Stimulated activated effector memory CD8-positive, alpha-beta T cell treated with anti-CD3 and anti-CD28 coated beads, Interleukin-12 subunit alpha, Interleukin-12 subunit beta, amount 100 ng/mL, for 72 hours (primary cell): ENCODE measurements around the gene THSD8.

ENCODE experiments used
- ATAC-seq: fragments of 150-1000 bp; cut with Tn5 transposase; 2 replicates; pipeline ENCODE4 v1.10.0; 2021
- DNase-seq, 2 donors: peaks; one replicate each; pipeline ENCODE4 v3.0.0; 2021 to 2022; ENCODE audit warnings: low spot score in 2 of 2
- H3K27ac Mint-ChIP-seq: one replicate; pipeline ENCODE4 v1.8.0; 2022; ENCODE audit warnings: mild to moderate bottlenecking, mixed read lengths
- H3K36me3 Mint-ChIP-seq: one replicate; pipeline ENCODE4 v1.8.0; 2022; ENCODE audit warnings: mild to moderate bottlenecking, mixed read lengths
- H3K4me1 Mint-ChIP-seq: one replicate; pipeline ENCODE4 v1.8.0; 2022; ENCODE audit warnings: mixed read lengths
- H3K4me3 Mint-ChIP-seq: one replicate; pipeline ENCODE4 v1.8.0; 2022; ENCODE audit warnings: mild to moderate bottlenecking, mixed read lengths
- H3K9me3 Mint-ChIP-seq: one replicate; pipeline ENCODE4 v1.8.0; 2022; ENCODE audit warnings: mixed read lengths

The THSD8 gene

DNA sequence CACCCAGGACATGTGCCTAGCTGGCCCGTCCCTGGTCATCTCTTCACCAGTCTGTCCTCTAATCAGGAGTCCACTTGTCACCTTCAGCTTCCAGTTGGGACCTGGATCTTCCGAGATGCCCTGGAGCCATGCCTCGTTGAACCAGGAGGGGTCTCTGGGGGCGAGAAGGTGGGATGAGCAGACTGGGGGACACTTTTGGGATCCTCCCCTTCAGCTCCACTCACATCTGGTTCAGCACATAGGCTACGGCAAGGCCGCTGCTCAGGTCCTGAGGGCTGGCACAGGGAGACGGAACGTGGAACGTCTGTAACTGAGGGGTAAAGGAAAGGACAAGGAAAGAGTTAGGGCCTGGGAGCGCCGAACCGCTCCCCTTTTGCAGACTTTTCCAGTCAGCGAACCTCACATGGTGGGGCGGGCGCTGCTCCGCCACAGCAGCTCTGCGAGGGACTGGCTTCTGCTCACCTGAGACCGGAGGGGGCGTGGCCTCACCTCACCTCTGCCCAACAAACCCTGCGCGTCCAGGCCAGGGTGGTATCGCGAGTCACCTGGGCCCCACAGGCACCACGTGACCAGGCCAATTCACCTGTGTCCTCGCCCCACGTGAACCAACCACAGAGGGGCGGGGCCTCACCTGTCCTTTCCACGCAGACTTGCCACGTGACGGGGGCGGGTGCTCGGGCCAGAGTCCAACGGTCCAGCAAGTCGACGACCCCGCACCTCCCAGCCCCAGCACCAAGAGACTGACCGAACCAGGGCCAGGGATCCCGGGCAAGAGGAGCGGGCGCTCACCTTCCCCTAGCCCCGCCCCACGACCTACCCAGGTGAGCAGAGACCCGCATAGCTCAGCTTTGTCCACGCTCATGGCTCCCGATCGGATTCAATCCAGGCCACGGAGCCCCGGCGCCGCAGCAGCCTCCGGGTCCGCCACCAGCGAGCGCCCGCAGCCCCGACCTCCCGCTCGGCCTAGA, 27.0 kb upstream of the THSD8 start, which contains the start of gene HOOK2:
Gene HOOK2, minus strand, starts transcription at position 965 of the 968 bp plus-strand sequence. Its CDS starts 103 bp downstream, at position 862.
- Mint-ChIP-seq H3K36me3 (no peaks in the 10 kb centered on the region), H3K27ac (peak within 1 kb of the TSS; percentile 79), H3K9me3 (no peaks in the 10 kb centered on the region), H3K4me1 (peaks cover 29% of the 10 kb centered on the region), H3K4me3 (peak within 1 kb of the TSS; percentile 94)
- peak; percentile 3 for ATAC-seq
- DNase-seq: peak in 1 of 2 donors; percentile 59

DNA sequence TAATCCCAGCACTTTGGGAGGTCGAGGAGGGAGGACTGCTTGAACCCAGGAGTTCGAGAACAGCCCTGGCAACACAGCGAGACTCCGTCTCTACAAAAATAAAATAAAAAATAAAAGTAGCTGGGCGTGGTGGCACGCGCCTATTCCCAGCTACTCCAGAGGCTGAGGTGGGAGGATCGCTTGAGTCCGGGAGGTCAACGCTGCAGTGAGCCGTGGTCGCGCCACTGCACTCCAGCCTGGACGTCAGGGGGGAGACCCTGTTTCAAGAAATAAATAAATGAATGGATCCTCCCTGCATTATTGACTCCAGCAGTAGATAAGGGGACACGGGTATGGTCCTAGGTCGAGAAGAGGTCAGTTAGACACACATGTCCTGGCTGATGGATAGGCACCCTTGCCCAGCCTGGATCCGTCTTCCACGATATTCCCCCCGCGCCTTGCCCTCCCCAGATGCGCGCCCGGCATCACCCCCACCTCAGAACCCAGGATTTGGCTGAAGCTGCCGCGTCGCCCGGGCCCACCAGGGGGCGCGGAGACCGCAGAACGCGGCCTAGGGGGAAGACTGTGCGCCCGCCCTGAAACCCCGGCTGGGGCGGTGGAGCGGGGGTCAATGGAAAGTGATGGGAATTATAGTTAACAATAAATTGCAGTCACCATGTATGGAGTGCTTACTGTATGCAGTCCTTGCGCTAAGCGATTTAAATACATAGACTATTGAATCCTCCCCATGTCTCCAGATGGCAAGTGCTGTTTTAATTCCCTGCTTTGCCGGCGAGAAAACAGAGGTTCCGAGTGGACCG, 24.5 kb upstream of the THSD8 start:
- no peaks in the 10 kb centered on the region for H3K9me3 Mint-ChIP-seq
- DNase-seq: peak; percentile 86 to 93

DNA sequence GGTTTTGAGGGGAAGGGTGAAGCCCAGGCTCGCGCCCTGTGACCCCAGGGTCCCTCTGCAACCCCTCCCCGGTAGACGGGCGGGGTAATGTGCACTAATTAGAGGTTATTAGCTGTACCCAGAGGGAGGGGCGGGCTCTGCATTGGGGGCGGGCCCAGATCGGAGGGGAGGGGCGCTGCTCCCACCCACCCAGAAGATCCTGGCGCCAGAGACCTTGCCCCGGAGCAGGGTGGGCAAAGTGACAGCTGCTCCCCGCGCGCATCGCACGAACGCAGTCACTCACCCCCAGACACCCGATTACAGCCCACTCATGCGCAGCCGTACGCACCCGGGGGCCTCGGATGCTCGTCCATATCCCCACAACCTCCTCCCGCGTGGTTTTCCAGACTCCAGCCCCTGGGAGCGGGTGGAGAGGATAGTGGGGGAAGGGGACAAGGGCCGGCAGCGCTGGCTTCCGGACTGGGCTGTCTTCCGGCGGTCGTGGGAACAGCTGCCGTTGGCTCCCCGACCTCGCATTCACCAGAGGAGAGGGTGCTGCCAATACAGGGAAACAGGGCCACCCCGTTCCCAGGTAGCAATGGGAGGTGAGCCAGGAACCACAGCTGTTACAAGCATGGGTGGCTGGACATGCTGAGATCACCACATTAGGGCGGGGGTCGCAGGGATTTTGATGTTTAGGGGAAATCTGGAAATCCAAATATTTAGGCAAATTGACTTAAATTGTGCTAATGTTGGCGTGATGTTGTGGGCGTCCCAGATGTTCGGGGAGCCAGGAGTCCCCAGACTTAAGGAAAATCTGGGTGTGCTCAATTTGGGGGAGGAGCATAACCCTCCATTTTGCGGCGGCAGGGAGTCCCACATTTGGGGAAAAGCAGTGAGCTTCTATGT, 23.6 kb upstream of the THSD8 start:
- ATAC-seq (peak; percentile 2), DNase-seq (peak in 1 of 2 donors; percentile 78)
- peaks cover 33% of the 10 kb centered on the region for H3K4me1 Mint-ChIP-seq
- H3K9me3 Mint-ChIP-seq: no peaks in the 10 kb centered on the region
- peak overlapping the region; percentile 94 for H3K4me3 Mint-ChIP-seq
- peaks cover 10% of the 10 kb centered on the region for H3K36me3 Mint-ChIP-seq
- peak overlapping the region; percentile 94 for H3K27ac Mint-ChIP-seq

More for the DNA sequence above, 24.5 kb upstream of the THSD8 start:
- peak overlapping the region; percentile 94 for H3K27ac Mint-ChIP-seq
- peaks cover 33% of the 10 kb centered on the region for H3K4me1 Mint-ChIP-seq
- peaks cover 7% of the 10 kb centered on the region for H3K36me3 Mint-ChIP-seq
- ATAC-seq: peak; percentile 59
- peak overlapping the region; percentile 94 for H3K4me3 Mint-ChIP-seq

DNA sequence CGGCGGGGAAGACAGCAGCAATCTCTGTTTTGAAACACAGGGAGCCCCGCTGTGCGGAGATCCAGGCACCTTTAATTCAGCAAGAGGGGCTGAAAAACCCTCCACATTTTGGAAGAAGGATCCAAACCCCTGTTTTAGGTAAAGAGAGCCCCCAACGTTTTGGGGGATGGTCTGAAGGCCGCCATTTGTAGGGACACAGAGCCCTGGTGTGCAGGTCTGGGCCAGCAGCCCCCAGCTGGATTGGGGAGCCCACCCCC, 23.0 kb upstream of the THSD8 start:
- peaks cover 27% of the 10 kb centered on the region for H3K4me1 Mint-ChIP-seq
- H3K36me3 Mint-ChIP-seq: peaks cover 15% of the 10 kb centered on the region
- no peaks in the 10 kb centered on the region for H3K9me3 Mint-ChIP-seq

DNA sequence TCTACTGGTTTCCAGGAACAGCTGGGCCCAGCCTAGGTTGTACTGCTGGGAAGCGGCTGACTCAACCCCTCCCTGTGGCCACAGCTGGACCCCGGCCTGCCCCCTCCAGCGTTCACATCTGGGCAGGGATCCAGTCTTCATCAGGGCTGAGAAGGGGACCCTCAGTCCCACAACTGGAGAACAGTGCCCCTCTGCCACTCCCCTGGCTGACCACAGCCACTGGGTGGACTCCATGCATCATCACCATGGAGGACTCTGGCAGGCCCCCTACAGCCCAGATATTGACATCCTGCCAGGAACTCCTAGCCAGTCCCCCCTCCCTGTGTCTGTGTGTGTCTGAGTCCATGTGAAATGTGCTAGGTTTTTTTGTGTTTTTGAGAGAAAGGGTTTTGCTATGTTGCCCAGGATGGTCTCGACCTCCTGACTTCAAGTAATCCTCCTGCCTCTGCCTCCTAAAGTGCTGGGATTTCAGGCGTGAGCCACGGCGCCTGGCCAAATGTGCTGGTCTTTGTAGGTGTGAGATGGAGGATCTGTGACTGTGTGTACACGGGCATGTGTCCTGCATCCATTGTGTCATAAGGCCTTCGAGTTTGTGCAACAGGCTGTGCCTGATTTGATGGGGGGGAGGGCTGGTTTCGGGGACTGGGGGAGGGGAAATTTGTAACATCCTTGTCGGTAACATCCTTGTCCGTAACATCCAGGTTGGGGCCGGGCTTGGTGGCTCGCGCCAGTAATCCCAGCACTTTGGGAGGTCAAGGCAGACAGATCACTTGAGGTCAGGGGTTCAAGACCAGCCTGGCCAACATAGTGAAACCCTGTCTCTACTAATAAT, 22.5 kb upstream of the THSD8 start:
- H3K4me3 Mint-ChIP-seq: peak overlapping the region; percentile 94
- DNase-seq (peak in 1 of 2 donors; percentile 66), ATAC-seq (no peak)
- peaks cover 25% of the 10 kb centered on the region for H3K4me1 Mint-ChIP-seq
- peaks cover 15% of the 10 kb centered on the region for H3K36me3 Mint-ChIP-seq
- peak overlapping the region; percentile 94 for H3K27ac Mint-ChIP-seq
- H3K9me3 Mint-ChIP-seq: no peaks in the 10 kb centered on the region

More for the DNA sequence above, 23.0 kb upstream of the THSD8 start:
- Mint-ChIP-seq H3K27ac (peak overlapping the region; percentile 94), H3K4me3 (peak overlapping the region; percentile 94)
- no peak for DNase-seq
- ATAC-seq: no peak

DNA sequence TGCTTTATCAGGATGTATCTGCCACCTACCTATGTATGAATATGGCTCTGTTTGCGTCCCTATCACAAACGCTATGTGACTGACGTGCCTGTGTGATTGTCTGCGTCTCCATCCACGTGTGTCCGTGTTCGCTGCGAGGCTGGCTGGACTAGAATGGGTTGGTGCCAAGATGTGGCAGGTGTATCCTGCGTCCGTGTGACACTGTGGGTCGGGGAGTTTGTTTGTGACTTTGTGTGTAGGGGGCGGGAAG, 19.8 kb upstream of the THSD8 start:
- no peak overlapping the region for H3K27ac Mint-ChIP-seq
- no peak for DNase-seq
- H3K4me1 Mint-ChIP-seq: peaks cover 25% of the 10 kb centered on the region
- ATAC-seq: no peak
- H3K36me3 Mint-ChIP-seq: peaks cover 15% of the 10 kb centered on the region
- H3K9me3 Mint-ChIP-seq: no peaks in the 10 kb centered on the region
- no peak overlapping the region for H3K4me3 Mint-ChIP-seq

DNA sequence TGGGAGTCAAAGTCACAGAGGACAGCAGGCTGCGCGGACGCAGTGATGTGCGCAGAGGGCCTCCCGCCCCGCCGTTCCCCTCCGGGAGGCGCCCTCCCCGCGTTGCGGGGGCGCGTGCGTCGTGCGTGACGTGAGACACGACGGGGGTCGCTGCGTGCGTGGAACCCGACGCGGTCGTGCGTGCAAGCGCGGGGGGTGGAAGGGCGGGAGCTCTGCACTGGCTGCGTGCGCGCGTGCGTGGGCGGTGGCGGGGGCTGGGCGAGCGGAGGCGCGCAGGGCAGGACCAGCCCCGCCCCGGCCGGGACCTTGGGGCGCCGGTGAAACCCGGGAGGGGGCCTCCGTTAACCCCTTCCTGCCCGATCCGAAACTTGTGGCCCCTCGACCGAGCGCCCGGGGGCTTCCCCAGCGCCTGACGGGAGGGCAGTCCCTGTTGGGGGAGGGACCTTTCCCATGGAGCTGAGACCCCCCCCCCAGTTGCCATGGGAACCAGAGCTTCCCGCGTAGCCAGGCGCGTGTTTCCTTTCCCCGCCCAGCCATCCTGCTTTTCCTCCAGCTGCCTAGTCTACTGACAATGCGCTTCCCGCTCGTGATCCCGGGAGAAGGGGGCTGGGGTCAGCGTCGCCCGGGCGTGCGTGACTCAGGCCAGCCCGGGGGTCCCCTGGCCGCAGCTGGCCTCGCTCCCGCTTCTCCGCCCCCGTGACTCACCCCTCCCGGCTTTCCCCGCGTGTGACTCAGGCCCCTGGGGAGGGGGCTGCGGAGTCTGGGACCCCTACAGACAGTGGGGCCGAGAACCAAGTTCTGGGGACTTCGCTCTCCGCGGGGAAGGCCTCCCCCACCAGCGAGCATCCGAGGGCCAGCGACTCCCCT, 19.2 kb upstream of the THSD8 start:
- Mint-ChIP-seq H3K4me1 (peaks cover 25% of the 10 kb centered on the region), H3K27ac (no peak overlapping the region), H3K9me3 (no peaks in the 10 kb centered on the region), H3K4me3 (no peak overlapping the region), H3K36me3 (peaks cover 15% of the 10 kb centered on the region)
- ATAC-seq: peak; percentile 63
- peak; percentile 93 to 98 for DNase-seq

DNA sequence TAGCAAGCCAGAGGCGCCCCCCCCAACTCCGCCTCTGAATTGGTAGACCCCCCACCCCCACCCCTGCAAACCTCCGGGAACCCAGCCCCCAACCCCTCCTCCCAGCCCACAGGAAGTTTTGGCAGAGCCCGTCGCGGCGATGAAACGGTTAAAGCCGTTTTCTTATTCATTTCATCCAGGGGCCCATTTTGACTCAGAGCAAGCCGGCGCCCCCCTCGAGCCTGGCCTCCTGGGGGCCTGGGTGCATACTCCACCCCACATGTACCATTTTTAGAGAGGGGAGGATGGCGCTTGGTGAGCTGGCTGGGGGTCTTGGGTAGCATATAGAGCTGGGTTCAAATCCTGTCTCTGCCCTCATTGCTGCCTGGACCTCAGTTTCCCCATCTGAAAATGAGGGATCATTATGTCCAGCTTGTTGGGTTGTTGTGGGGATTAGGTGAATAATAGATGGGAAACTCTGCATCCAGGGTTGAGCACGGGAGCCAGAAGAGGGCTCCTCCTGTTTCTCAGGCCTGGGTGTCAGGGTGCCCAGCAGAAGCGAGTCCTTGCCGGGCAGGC, 18.5 kb upstream of the THSD8 start:
- peaks cover 15% of the 10 kb centered on the region for H3K36me3 Mint-ChIP-seq
- no peaks in the 10 kb centered on the region for H3K9me3 Mint-ChIP-seq
- DNase-seq (no peak), ATAC-seq (peak; percentile 49)
- no peak overlapping the region for H3K4me3 Mint-ChIP-seq
- H3K4me1 Mint-ChIP-seq: peaks cover 25% of the 10 kb centered on the region
- no peak overlapping the region for H3K27ac Mint-ChIP-seq

DNA sequence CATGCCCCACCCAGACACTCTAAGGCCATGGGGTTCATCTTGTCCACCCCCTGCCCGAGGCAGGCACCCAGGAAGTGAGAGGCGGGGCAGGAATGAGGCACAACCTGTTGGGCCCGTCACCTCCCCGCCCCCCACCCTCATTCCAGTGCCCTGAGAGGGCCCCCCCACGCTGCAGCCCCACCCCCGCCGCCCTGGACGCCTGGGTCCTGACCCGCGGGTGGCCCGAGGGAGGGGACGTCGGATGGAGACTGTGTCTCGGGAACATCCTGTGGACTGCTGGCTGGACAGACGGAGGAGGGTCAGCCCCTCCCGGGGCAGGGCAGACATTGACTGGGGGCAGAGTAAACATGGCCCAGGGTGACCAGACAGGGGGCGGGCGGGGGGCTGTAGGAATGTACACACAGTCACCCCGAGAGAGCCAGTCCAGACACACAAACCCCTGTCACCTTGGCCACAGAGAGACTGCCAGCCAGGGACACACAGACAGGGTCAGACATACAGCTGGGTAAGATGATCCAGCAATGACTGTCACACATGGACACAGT, 17.9 kb upstream of the THSD8 start:
- no peak overlapping the region for H3K4me3 Mint-ChIP-seq
- DNase-seq (peak in 1 of 2 donors; percentile 75), ATAC-seq (peak; percentile 14)
- peaks cover 26% of the 10 kb centered on the region for H3K4me1 Mint-ChIP-seq
- no peaks in the 10 kb centered on the region for H3K9me3 Mint-ChIP-seq
- no peak overlapping the region for H3K27ac Mint-ChIP-seq
- peaks cover 18% of the 10 kb centered on the region for H3K36me3 Mint-ChIP-seq

DNA sequence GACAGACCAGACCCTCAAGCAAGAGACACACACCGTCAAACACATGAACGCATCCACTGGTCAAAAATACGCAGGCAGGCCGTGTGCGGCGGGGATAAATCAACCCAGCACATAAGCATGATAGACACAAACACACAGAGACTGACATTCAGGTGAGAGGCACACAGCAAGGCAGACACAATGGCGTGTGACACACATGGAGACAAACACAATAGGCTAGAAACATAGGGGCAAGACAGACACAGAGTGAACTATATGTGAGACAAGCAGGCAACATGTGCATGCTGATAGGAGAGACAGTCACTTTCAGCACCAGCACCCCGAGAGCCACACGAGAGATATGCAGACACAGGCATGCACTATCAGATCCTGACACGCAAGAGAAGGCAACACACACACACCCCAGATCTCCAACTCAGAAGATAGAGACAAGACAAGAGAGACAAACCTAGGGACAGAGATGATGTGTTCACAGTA, 17.4 kb upstream of the THSD8 start:
- no peaks in the 10 kb centered on the region for H3K9me3 Mint-ChIP-seq
- ATAC-seq (peak; percentile 1), DNase-seq (peak in 1 of 2 donors; percentile 63)
- peaks cover 23% of the 10 kb centered on the region for H3K36me3 Mint-ChIP-seq
- H3K4me3 Mint-ChIP-seq: no peak overlapping the region
- H3K27ac Mint-ChIP-seq: no peak overlapping the region
- peaks cover 26% of the 10 kb centered on the region for H3K4me1 Mint-ChIP-seq

DNA sequence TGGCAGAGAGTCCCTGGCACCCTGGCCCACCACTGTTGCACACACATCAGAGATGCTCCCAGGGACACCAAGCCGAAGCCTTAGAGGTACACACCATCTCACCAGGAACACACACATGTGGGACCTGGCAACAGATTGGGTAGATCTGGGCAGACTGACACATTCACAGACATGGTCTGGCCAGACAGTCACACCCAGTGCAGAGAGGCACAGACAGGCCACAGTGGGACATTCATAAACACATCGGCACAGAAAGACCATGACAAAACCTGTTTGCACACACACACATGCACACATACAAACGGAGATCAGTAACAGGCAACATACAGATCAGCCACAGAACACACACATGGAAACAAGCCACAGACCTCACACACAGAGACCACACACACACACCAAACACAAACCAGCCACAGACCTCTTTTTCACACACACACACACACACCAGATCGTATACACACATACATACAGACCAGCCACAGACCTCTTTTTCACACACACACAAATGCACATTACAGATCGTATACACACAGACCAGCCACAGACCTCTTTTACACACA, 16.9 kb upstream of the THSD8 start:
- Mint-ChIP-seq H3K4me1 (peaks cover 24% of the 10 kb centered on the region), H3K27ac (no peak overlapping the region), H3K4me3 (no peak overlapping the region), H3K9me3 (no peaks in the 10 kb centered on the region), H3K36me3 (peaks cover 26% of the 10 kb centered on the region)
- peak in 1 of 2 donors; percentile 71 for DNase-seq
- ATAC-seq: peak; percentile 5

DNA sequence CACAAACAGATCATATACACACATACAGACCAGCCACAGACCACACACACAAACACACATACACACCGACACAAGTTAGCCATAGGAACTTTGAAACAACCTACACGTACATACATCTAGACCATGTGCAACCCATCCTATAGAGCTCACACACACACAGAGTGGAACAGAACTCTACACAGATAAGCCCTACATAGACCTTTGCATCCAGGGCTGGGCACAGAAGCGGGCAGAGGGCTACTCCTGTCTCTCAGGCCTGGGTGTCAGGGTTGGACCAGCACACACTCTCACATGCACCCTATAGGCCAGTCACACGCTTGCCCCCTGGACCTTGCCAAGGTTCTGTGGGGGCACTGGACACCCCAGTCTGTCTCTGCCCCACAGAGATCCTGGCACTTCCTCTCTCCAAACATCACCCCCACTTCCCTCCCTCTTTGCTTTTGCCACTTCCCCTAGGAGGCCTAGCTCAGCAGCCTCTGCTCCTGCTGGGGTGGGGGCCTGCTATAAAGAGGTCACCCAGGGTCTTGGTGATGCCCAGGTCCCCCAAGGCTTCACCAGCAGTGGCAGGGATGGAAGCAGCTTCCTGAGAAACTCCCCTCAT, 16.3 kb upstream of the THSD8 start:
- H3K9me3 Mint-ChIP-seq: no peaks in the 10 kb centered on the region
- H3K4me1 Mint-ChIP-seq: peaks cover 26% of the 10 kb centered on the region
- ATAC-seq (no peak), DNase-seq (no peak)
- H3K36me3 Mint-ChIP-seq: peaks cover 31% of the 10 kb centered on the region
- H3K27ac Mint-ChIP-seq: no peak overlapping the region
- no peak overlapping the region for H3K4me3 Mint-ChIP-seq
